ENCODE results near the gene TRPM2. TPM values are rescaled to one million over a fixed set of nuclear protein-coding genes. Genes with fewer than 3 reads are reported as not detected.

TRPM2 gene
- total RNA-seq, 2 experiments from 2014 or later: 2.6 to 3.7 TPM

DNA sequence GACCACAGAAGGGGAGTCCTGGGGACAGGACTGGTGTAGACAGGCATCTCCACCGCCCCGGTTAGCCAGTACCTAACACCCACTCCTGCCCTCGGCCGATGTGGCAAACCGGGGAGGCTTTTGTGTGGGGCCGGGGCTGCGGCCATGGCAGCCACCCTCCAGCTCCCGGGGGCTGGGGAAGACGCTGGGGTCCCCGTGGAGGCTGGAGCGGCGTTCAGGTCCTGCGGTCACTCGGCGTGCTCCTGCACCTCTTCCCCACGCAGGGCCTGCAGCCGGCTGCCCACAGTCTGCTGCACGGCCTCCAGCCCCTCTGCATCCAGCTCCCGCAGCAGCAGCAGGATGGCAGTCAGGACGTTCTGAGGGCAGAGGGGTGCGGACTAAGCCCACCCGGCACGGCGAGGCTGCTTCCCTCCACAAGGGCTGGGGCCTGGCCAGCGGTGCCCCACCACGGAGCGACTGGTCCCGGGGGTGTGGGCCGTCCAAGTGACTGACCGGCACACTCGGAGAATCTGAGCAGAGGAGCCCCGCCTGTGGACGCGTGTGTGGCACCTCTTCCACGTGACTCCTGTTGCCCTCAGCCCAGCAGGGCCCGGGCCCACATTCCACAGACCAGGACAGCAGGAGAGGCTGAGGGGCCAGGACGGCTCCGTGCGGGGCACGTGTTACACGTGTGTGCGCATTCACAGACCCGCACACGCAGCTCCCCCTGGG, 23.3 kb upstream of the TRPM2 start:
- H3K36me3 Mint-ChIP-seq (ENCODE audit: low read depth): no peaks in the 10 kb centered on the region
- H3K27me3 Mint-ChIP-seq: no peaks in the 10 kb centered on the region
- no peak overlapping the region for H3K27ac Mint-ChIP-seq
- ChIA-PET POLR2A (interaction anchor here (1.4 to 1.7 kb wide), 4 partner anchors 8 to 29 kb away, joined by 3 to 11 read pairs (median 4); partner anchors contain the start of gene TRPM2), CTCF (interaction anchor here (1.4 kb wide), 1 partner anchor 32 kb away, joined by 3 read pairs; no protein-coding TSS in a partner anchor)
- ATAC-seq (no peak), DNase-seq (no peak)
- H3K9me3 Mint-ChIP-seq: no peaks in the 10 kb centered on the region
- intact Hi-C loops (cut with micrococcal nuclease): no loop called here
- TF ChIP-seq, protein P1, sequence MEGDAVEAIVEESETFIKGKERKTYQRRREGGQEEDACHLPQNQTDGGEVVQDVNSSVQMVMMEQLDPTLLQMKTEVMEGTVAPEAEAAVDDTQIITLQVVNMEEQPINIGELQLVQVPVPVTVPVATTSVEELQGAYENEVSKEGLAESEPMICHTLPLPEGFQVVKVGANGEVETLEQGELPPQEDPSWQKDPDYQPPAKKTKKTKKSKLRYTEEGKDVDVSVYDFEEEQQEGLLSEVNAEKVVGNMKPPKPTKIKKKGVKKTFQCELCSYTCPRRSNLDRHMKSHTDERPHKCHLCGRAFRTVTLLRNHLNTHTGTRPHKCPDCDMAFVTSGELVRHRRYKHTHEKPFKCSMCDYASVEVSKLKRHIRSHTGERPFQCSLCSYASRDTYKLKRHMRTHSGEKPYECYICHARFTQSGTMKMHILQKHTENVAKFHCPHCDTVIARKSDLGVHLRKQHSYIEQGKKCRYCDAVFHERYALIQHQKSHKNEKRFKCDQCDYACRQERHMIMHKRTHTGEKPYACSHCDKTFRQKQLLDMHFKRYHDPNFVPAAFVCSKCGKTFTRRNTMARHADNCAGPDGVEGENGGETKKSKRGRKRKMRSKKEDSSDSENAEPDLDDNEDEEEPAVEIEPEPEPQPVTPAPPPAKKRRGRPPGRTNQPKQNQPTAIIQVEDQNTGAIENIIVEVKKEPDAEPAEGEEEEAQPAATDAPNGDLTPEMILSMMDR (IDR thresholded peaks at IDR 0.05): no peak
- H3K4me1 Mint-ChIP-seq (ENCODE audit: low read depth): no peaks in the 10 kb centered on the region
- H3K4me3 Mint-ChIP-seq: no peak overlapping the region

DNA sequence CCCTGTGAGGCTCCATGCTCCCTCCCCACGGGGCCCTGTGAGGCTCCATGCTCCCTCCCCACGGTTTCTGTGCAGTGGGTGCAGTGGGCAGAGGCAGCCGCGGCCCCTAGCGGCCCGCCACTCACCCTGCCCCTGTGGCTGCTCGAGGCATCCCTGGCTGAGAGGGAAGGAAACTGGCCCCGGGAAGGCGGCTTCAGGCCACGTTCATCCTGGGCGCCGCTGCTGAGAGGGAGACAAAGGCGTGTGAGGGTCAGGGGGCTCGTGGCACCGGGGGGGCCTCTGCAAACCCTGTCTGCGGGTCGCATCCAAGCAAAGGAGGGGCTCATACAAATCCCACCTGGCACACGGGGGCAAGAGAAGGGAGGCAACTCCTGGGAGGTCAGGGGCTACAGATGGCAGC, 22.7 kb upstream of the TRPM2 start:
- H3K36me3 Mint-ChIP-seq (ENCODE audit: low read depth): no peaks in the 10 kb centered on the region
- no peak overlapping the region for H3K27ac Mint-ChIP-seq
- H3K4me1 Mint-ChIP-seq (ENCODE audit: low read depth): no peaks in the 10 kb centered on the region
- DNase-seq (no peak), ATAC-seq (no peak)
- TF ChIP-seq, protein P1 (IDR thresholded peaks at IDR 0.05): no peak
- H3K4me3 Mint-ChIP-seq: no peak overlapping the region
- intact Hi-C loops (cut with micrococcal nuclease): no loop called here
- no peaks in the 10 kb centered on the region for H3K9me3 Mint-ChIP-seq
- POLR2A ChIA-PET: interaction anchor here (1.1 to 1.7 kb wide), 5 partner anchors 11 to 81 kb away, joined by 3 to 5 read pairs (median 4); partner anchors contain the start of gene TRPM2
- H3K27me3 Mint-ChIP-seq: no peaks in the 10 kb centered on the region
- CTCF ChIA-PET: interaction anchor here (1.2 to 1.4 kb wide), 2 partner anchors 11 to 33 kb away, joined by 3 read pairs; no protein-coding TSS in a partner anchor

DNA sequence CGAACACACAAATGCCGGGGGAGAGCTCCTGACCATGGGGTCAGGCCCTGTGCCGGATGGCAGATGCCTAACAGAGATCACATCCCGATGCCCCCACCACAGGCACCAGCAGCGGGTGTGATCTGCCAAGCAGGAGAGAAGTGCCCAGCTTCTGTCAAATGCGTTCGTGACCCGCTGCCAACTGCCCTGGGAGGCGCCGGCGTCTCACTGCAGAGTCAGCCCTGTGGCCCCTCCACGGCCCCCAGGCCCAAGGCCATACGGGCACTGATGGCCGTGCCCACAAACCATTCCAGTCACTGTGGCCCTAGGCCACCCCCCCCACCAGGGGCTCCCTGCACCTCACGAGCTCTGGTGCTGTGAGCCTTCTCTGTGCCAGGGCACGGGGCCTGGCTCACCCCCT, 22.2 kb upstream of the TRPM2 start:
- intact Hi-C loops (cut with micrococcal nuclease): no loop called here
- TF ChIP-seq, protein P1 (IDR thresholded peaks at IDR 0.05): no peak
- DNase-seq: no peak
- POLR2A ChIA-PET: interaction anchor here (0.9 to 1.7 kb wide), 6 partner anchors 9 to 81 kb away, joined by 3 to 5 read pairs (median 4); partner anchors contain the start of gene TRPM2
- H3K27me3 Mint-ChIP-seq: no peaks in the 10 kb centered on the region
- no peaks in the 10 kb centered on the region for H3K9me3 Mint-ChIP-seq
- H3K36me3 Mint-ChIP-seq (ENCODE audit: low read depth): no peaks in the 10 kb centered on the region
- H3K27ac Mint-ChIP-seq: no peak overlapping the region
- H3K4me3 Mint-ChIP-seq: no peak overlapping the region
- no peak for ATAC-seq
- no peaks in the 10 kb centered on the region for H3K4me1 Mint-ChIP-seq (ENCODE audit: low read depth)
- CTCF ChIA-PET: interaction anchor here (1.2 kb wide), 1 partner anchor 11 kb away, joined by 3 read pairs; no protein-coding TSS in a partner anchor

DNA sequence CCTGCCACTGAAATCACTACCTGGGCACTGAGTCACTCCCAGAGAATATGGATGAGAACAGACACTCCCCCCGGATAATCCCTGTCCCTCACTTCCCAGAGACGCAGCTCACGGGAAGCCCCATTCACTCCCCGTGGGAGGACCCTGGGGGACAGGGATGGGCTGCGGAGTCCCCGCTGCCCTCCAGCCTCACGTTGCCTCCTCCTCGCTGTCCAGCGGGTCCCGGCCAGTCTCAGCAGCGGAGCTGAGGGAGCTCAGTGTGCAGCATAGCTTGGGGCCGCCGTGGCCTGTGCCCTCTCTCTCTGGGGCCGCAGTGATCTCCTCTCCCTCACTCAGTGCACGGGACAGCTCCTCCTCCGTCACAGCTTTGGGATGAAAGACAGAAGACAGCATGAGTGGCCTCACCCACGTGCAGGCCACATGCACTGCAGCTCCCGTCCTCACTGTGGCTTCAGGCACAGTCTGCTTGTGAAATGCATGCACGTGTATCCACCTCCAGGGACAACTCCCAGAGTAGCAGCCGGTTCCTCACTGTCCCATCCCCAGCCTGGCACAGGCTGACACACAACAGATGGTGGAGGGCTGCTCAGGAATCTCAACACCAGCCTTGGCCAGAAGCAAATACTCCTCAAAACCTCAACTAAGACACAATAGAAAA, 21.6 kb upstream of the TRPM2 start:
- POLR2A ChIA-PET: interaction anchor here (0.9 to 1.7 kb wide), 6 partner anchors 8 to 80 kb away, joined by 3 to 5 read pairs (median 4); partner anchors contain the start of gene TRPM2

More for the DNA sequence above, 21.6 kb upstream of the TRPM2 start:
- H3K4me3 Mint-ChIP-seq: no peak overlapping the region
- ATAC-seq (no peak), DNase-seq (no peak)
- no peaks in the 10 kb centered on the region for H3K4me1 Mint-ChIP-seq (ENCODE audit: low read depth)
- no peaks in the 10 kb centered on the region for H3K27me3 Mint-ChIP-seq
- TF ChIP-seq, protein P1 (IDR thresholded peaks at IDR 0.05): no peak
- intact Hi-C loops (cut with micrococcal nuclease): no loop called here
- no peak overlapping the region for H3K27ac Mint-ChIP-seq
- no peaks in the 10 kb centered on the region for H3K9me3 Mint-ChIP-seq
- CTCF ChIA-PET: interaction anchor here (1.2 kb wide), 1 partner anchor 12 kb away, joined by 3 read pairs; no protein-coding TSS in a partner anchor
- no peaks in the 10 kb centered on the region for H3K36me3 Mint-ChIP-seq (ENCODE audit: low read depth)
